ENCODE results near the gene FCN3. TPM values are rescaled to one million over a fixed set of nuclear protein-coding genes. Genes with fewer than 3 reads are reported as not detected.

The FCN3 gene
- total RNA-seq, 2 experiments from 2014 or later: not detected

DNA sequence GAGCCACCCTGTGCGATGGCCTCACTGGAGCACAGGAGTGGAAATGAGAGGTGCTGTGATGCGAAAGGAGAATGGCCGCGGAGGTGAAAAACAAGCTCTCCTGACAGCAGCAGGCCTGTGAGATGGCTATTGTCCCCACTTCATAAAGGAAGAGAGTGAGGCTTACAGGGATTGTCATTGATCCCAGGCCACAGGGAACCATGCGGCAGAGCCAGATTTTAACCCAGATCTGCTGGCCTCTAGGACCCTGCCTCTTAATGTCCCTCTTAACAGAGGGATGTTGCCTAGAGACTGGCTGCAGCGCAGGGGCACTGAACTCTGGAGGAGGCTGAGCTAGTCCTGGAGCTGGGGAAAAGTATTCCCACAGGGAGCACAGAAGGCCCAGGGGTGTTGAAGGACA lies 35.9 kb downstream of the FCN3 start:
- Histone ChIP-seq H3K36me3 (ENCODE audit: insufficient read depth, low read length) (peaks cover 36% of the 10 kb centered on the region), H3K27me3 (ENCODE audit: control insufficient read depth in 1 of 2, insufficient read depth in 2 of 2, low read length in 2 of 2) (no peaks in the 10 kb centered on the region), H3K27ac (ENCODE audit: low read depth in 1 of 2, low read length in 2 of 2) (no peak overlapping the region), H3K9me3 (ENCODE audit: control insufficient read depth in 1 of 2, insufficient read depth in 1 of 2, low read length in 2 of 2) (no peaks in the 10 kb centered on the region), H3K4me3 (ENCODE audit: low read length) (no peak overlapping the region), H3K4me1 (ENCODE audit: insufficient read depth, low read length) (peaks cover 36% of the 10 kb centered on the region)
- H3K4me3 Mint-ChIP-seq: peak overlapping the region; percentile 75
- CTCF ChIA-PET: interaction anchor here (1.7 kb wide), 1 partner anchor 19 kb away, joined by 5 read pairs; no protein-coding TSS in a partner anchor
- H3K4me1 Mint-ChIP-seq (ENCODE audit: low read depth): peaks cover 47% of the 10 kb centered on the region
- H3K27ac Mint-ChIP-seq: peak overlapping the region; percentile 94
- H3K27me3 Mint-ChIP-seq: no peaks in the 10 kb centered on the region
- DNase-seq (no peak), ATAC-seq (ENCODE audit: poor library complexity) (no peak)
- H3K36me3 Mint-ChIP-seq (ENCODE audit: low read depth): peaks cover 52% of the 10 kb centered on the region
- POLR2A ChIA-PET: interaction anchor here (6.3 kb wide), 1 partner anchor 19 kb away, joined by 56 read pairs; no protein-coding TSS in a partner anchor
- no peaks in the 10 kb centered on the region for H3K9me3 Mint-ChIP-seq
- TF ChIP-seq, protein P1, sequence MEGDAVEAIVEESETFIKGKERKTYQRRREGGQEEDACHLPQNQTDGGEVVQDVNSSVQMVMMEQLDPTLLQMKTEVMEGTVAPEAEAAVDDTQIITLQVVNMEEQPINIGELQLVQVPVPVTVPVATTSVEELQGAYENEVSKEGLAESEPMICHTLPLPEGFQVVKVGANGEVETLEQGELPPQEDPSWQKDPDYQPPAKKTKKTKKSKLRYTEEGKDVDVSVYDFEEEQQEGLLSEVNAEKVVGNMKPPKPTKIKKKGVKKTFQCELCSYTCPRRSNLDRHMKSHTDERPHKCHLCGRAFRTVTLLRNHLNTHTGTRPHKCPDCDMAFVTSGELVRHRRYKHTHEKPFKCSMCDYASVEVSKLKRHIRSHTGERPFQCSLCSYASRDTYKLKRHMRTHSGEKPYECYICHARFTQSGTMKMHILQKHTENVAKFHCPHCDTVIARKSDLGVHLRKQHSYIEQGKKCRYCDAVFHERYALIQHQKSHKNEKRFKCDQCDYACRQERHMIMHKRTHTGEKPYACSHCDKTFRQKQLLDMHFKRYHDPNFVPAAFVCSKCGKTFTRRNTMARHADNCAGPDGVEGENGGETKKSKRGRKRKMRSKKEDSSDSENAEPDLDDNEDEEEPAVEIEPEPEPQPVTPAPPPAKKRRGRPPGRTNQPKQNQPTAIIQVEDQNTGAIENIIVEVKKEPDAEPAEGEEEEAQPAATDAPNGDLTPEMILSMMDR (IDR thresholded peaks at IDR 0.05): no peak
- intact Hi-C loops (cut with DNase I, micrococcal nuclease): no loop called here

- POLR2A ChIA-PET: no interaction called here
- CTCF ChIA-PET: interaction anchor here (1.6 kb wide), 1 partner anchor 21 kb away, joined by 5 read pairs; no protein-coding TSS in a partner anchor
These were observed 37.9 kb downstream of the FCN3 start for GRCh38 chr1:27336756-27337155.

GRCh38 chr1:27335506-27336422 lies 38.9 kb downstream of the FCN3 start:
- no peaks in the 10 kb centered on the region for H3K27me3 Mint-ChIP-seq
- POLR2A ChIA-PET: no interaction called here
- no peak for DNase-seq

More at GRCh38 chr1:27336756-27337155, 37.9 kb downstream of the FCN3 start:
- peaks cover 54% of the 10 kb centered on the region for H3K36me3 Mint-ChIP-seq (ENCODE audit: low read depth)
- H3K4me1 ChIP-seq (ENCODE audit: insufficient read depth, low read length): peaks cover 43% of the 10 kb centered on the region
- H3K27ac ChIP-seq (ENCODE audit: low read depth in 1 of 2, low read length in 2 of 2): no peak overlapping the region
- H3K9me3 ChIP-seq (ENCODE audit: control insufficient read depth in 1 of 2, insufficient read depth in 1 of 2, low read length in 2 of 2): no peaks in the 10 kb centered on the region
- H3K9me3 Mint-ChIP-seq: no peaks in the 10 kb centered on the region
- H3K4me3 ChIP-seq (ENCODE audit: low read length): no peak overlapping the region
- intact Hi-C loops (cut with DNase I, micrococcal nuclease): no loop called here
- DNase-seq (no peak), ATAC-seq (ENCODE audit: poor library complexity) (no peak)
- no peaks in the 10 kb centered on the region for H3K27me3 Mint-ChIP-seq
- no peak overlapping the region for H3K4me3 Mint-ChIP-seq
- peaks cover 41% of the 10 kb centered on the region for H3K4me1 Mint-ChIP-seq (ENCODE audit: low read depth)
- H3K27ac Mint-ChIP-seq: no peak overlapping the region
- peaks cover 56% of the 10 kb centered on the region for H3K36me3 ChIP-seq (ENCODE audit: insufficient read depth, low read length)
- TF ChIP-seq, protein P1 (IDR thresholded peaks at IDR 0.05): no peak
- H3K27me3 ChIP-seq (ENCODE audit: control insufficient read depth in 1 of 2, insufficient read depth in 2 of 2, low read length in 2 of 2): no peaks in the 10 kb centered on the region

More at GRCh38 chr1:27335506-27336422, 38.9 kb downstream of the FCN3 start:
- Histone ChIP-seq H3K27me3 (ENCODE audit: control insufficient read depth in 1 of 2, insufficient read depth in 2 of 2, low read length in 2 of 2) (no peaks in the 10 kb centered on the region), H3K9me3 (ENCODE audit: control insufficient read depth in 1 of 2, insufficient read depth in 1 of 2, low read length in 2 of 2) (no peaks in the 10 kb centered on the region), H3K27ac (ENCODE audit: low read depth in 1 of 2, low read length in 2 of 2) (no peak overlapping the region), H3K4me1 (ENCODE audit: insufficient read depth, low read length) (peaks cover 41% of the 10 kb centered on the region), H3K36me3 (ENCODE audit: insufficient read depth, low read length) (peaks cover 66% of the 10 kb centered on the region), H3K4me3 (ENCODE audit: low read length) (no peak overlapping the region)
- intact Hi-C loops (cut with DNase I, micrococcal nuclease): no loop called here
- Mint-ChIP-seq H3K36me3 (ENCODE audit: low read depth) (peaks cover 55% of the 10 kb centered on the region), H3K4me3 (no peak overlapping the region), H3K9me3 (no peaks in the 10 kb centered on the region), H3K27ac (no peak overlapping the region), H3K4me1 (ENCODE audit: low read depth) (peaks cover 31% of the 10 kb centered on the region)
- no peak for ATAC-seq (ENCODE audit: poor library complexity)
- CTCF ChIA-PET: interaction anchor here (1.6 kb wide), 1 partner anchor 22 kb away, joined by 5 read pairs; no protein-coding TSS in a partner anchor
- TF ChIP-seq, protein P1 (IDR thresholded peaks at IDR 0.05): no peak
